Neuronal stem cell (in vitro differentiated cells): ENCODE results near the gene ADSL.

Experiments
- DNase-seq: peaks from one replicate; pipeline ENCODE4 v3.0.0-alpha.2; 2013; ENCODE audit warnings: low spot score
- H2AFZ ChIP-seq: one replicate; pipeline ENCODE4 v1.6.1; 2013; ENCODE audit warnings: mild to moderate bottlenecking, low read length, inconsistent platforms
- H2AK5ac ChIP-seq: 2 replicates; pipeline ENCODE4 v1.6.1; 2013; ENCODE audit warnings: low read depth, mild to moderate bottlenecking, inconsistent platforms, low read length, moderate library complexity, mixed read lengths
- H2BK120ac ChIP-seq: 2 replicates; pipeline ENCODE4 v1.6.1; 2013; ENCODE audit warnings: low read depth, mild to moderate bottlenecking, inconsistent platforms, low read length, moderate library complexity, mixed read lengths
- H2BK12ac ChIP-seq: one replicate; pipeline ENCODE4 v1.6.1; 2013; ENCODE audit warnings: low read length, inconsistent platforms
- H2BK15ac ChIP-seq: 2 replicates; pipeline ENCODE4 v1.6.1; 2013; ENCODE audit warnings: mild to moderate bottlenecking, low read length, inconsistent platforms, mixed read lengths
- H2BK5ac ChIP-seq: one replicate; pipeline ENCODE4 v1.6.1; 2013; ENCODE audit warnings: inconsistent platforms, mild to moderate bottlenecking, low read length, moderate library complexity
- H3K14ac ChIP-seq: one replicate; pipeline ENCODE4 v1.6.1; 2013; ENCODE audit warnings: low read length, inconsistent platforms
- H3K18ac ChIP-seq: 2 replicates; pipeline ENCODE4 v1.6.1; 2013; ENCODE audit warnings: low read length, inconsistent platforms
- H3K23ac ChIP-seq: 2 replicates; pipeline ENCODE4 v1.6.1; 2013; ENCODE audit warnings: low read depth, mild to moderate bottlenecking, mixed read lengths, low read length, inconsistent platforms; ENCODE audit not compliant: poor library complexity
- H3K27ac ChIP-seq: replicated peaks from 3 replicates; pipeline ENCODE4 v1.5.1; 2013; ENCODE audit warnings: low read length, inconsistent platforms
- H3K27me3 ChIP-seq, 3 experiments: 2 replicates each; pipeline ENCODE4 v1.6.1; 2013; ENCODE audit warnings: low read length in 3 of 3, mild to moderate bottlenecking in 2 of 3, inconsistent platforms in 1 of 3, low read depth in 1 of 3, mixed read lengths in 1 of 3, moderate library complexity in 1 of 3; ENCODE audit not compliant: control insufficient read depth in 3 of 3, insufficient read depth in 3 of 3
- H3K36me3 ChIP-seq, 2 donors: replicated peaks in 1 of 2; 2 replicates each; pipeline ENCODE4 v1.6.1; 2013; ENCODE audit warnings: low read length in 2 of 2; ENCODE audit not compliant: control insufficient read depth in 2 of 2, insufficient read depth in 2 of 2
- H3K4ac ChIP-seq: 2 replicates; pipeline ENCODE4 v1.6.1; 2013; ENCODE audit warnings: inconsistent platforms, mild to moderate bottlenecking, low read length, moderate library complexity
- H3K4me1 ChIP-seq, 2 donors: 1 replicate in 1 of 2; 2 replicates in 1 of 2; pipeline ENCODE4 v1.6.1; 2013; ENCODE audit warnings: low read length in 2 of 2, low read depth in 1 of 2; ENCODE audit not compliant: control insufficient read depth in 2 of 2, insufficient read depth in 1 of 2
- H3K4me2 ChIP-seq: one replicate; pipeline ENCODE4 v1.6.1; 2013; ENCODE audit warnings: mild to moderate bottlenecking, low read length, inconsistent platforms; ENCODE audit not compliant: insufficient read depth, poor library complexity, severe bottlenecking
- H3K4me3 ChIP-seq, 2 donors: 2 replicates each; pipeline ENCODE4 v1.5.1; 2013; ENCODE audit warnings: low read length in 2 of 2, mild to moderate bottlenecking in 2 of 2, inconsistent platforms in 1 of 2, moderate library complexity in 1 of 2
- H3K79me1 ChIP-seq: one replicate; pipeline ENCODE4 v1.6.1; 2013; ENCODE audit warnings: low read depth, mild to moderate bottlenecking, inconsistent platforms, low read length, moderate library complexity
- H3K9ac ChIP-seq: one replicate; pipeline ENCODE4 v1.6.1; 2013; ENCODE audit warnings: mild to moderate bottlenecking, low read depth, low read length, inconsistent platforms; ENCODE audit not compliant: poor library complexity
- H3K9me3 ChIP-seq, 2 donors: replicated peaks in 1 of 2; 2 replicates each; pipeline versions ENCODE3 to v1.6.1; 2013; ENCODE audit warnings: low read length in 2 of 2, mild to moderate bottlenecking in 2 of 2, inconsistent platforms in 1 of 2, low read depth in 1 of 2, mixed read lengths in 1 of 2, moderate library complexity in 1 of 2; ENCODE audit not compliant: control insufficient read depth in 2 of 2, insufficient read depth in 1 of 2
- H4K8ac ChIP-seq: one replicate; pipeline ENCODE4 v1.6.1; 2013; ENCODE audit warnings: low read depth, mild to moderate bottlenecking, inconsistent platforms, low read length, moderate library complexity
- H4K91ac ChIP-seq: one replicate; pipeline ENCODE4 v1.6.1; 2013; ENCODE audit warnings: low read length, low read depth, mild to moderate bottlenecking, inconsistent platforms; ENCODE audit not compliant: poor library complexity
- WGBS, 2 donors: extraction: QIAGEN DNeasy Blood & Tissue Kit; methylation state at CpG; one replicate each; pipeline ENCODE4 v1.1.7; 2013; ENCODE audit warnings: missing lambda C conversion rate in 2 of 2, mixed read lengths in 1 of 2; ENCODE audit not compliant: insufficient read length in 2 of 2, insufficient replicate concordance in 1 of 2; ENCODE audit errors: extremely low coverage in 2 of 2; 5-methylcytosine and 5-hydroxymethylcytosine counted together

Gene ADSL

DNA sequence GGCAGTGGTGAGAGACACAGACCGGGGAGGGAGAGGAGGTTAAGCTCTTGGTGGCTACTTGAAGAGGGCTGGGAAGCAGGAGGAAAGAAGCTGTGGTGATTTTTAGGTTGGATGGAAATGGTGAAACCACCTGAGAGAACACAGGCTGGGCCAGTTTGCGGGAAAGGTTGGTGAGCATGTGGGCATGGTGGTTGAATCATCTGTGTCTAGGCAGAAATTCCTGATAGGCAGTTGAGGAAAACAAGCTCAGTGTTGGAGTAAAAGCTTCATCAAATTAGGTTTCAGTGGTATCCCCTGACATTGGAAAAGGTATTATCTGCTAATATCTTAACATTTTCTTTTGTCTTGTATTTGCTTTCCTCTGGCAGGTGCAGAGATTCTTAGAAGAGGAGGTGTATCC, 19.8 kb downstream of the ADSL start:
- Histone ChIP-seq H2BK15ac (no peak overlapping the region), H3K4me1 (no peaks in the 10 kb centered on the region), H2AK5ac (no peak overlapping the region), H4K91ac (no peak overlapping the region), H3K27ac (no peak overlapping the region), H3K23ac (no peak overlapping the region), H3K4me2 (no peak overlapping the region), H3K27me3 (no peaks in the 10 kb centered on the region), H3K18ac (no peak overlapping the region), H2AFZ (no peak overlapping the region), H2BK5ac (no peak overlapping the region), H2BK120ac (no peak overlapping the region), H3K9ac (no peak overlapping the region), H3K4me3 (no peak overlapping the region), H3K4ac (no peak overlapping the region), H3K36me3 (peaks cover 45 to 85% of the 10 kb centered on the region in 2 donors), H3K79me1 (peaks cover 2% of the 10 kb centered on the region), H3K9me3 (peaks cover 0 to 3% of the 10 kb centered on the region in 2 donors), H2BK12ac (no peak overlapping the region), H4K8ac (no peak overlapping the region), H3K14ac (no peak overlapping the region)
- no CpG with 5 or more reads among the region's 2 CpGs for WGBS, 2 donors
- no peak for DNase-seq

DNA sequence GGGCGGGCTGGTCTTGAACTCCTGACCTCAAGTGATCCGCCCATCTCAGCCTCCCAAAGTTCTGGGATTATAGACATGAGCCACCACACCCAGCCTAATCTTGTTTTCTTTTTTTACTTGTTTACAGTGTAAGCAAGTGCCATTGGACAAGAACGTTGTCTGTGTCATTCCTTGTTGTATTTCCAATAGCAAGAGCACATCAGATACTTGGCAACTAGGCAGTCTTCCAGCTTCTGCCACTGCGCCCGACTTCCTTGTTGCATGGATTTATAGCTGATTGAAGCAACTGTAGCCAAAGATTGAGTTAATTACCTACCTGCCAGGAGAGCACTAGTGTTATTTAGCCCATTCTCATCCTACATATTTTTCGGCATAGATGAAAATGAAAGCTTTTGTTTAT, 21.0 kb downstream of the ADSL start:
- no peak overlapping the region for H3K4me2 ChIP-seq
- H3K9me3 ChIP-seq = peaks cover 0 to 3% of the 10 kb centered on the region in 2 donors
- no peak overlapping the region for H3K18ac ChIP-seq
- no peak overlapping the region for H4K8ac ChIP-seq
- H3K27me3 ChIP-seq = no peaks in the 10 kb centered on the region
- H3K4ac ChIP-seq = no peak overlapping the region
- H2AK5ac ChIP-seq = no peak overlapping the region
- H3K23ac ChIP-seq = no peak overlapping the region
- no peak overlapping the region for H2AFZ ChIP-seq
- DNase-seq = no peak
- H3K9ac ChIP-seq = no peak overlapping the region
- H3K14ac ChIP-seq = no peak overlapping the region
- peaks cover 2% of the 10 kb centered on the region for H3K79me1 ChIP-seq
- no peak overlapping the region for H2BK12ac ChIP-seq
- no peak overlapping the region for H2BK5ac ChIP-seq
- H3K27ac ChIP-seq = no peak overlapping the region
- no peaks in the 10 kb centered on the region for H3K4me1 ChIP-seq
- peaks cover 32 to 73% of the 10 kb centered on the region in 2 donors for H3K36me3 ChIP-seq
- no peak overlapping the region for H2BK15ac ChIP-seq
- H4K91ac ChIP-seq = no peak overlapping the region
- no CpG with 5 or more reads among the region's 6 CpGs for WGBS, 2 donors
- H2BK120ac ChIP-seq = no peak overlapping the region
- no peak overlapping the region for H3K4me3 ChIP-seq

GRCh38 chr22:40368016-40368415, 21.7 kb downstream of the ADSL start:
- Histone ChIP-seq H3K18ac (no peak overlapping the region), H3K4ac (no peak overlapping the region), H3K27me3 (no peaks in the 10 kb centered on the region), H4K8ac (no peak overlapping the region), H3K4me3 (no peak overlapping the region), H3K23ac (no peak overlapping the region), H3K9me3 (peaks cover 0 to 3% of the 10 kb centered on the region in 2 donors), H3K4me2 (no peak overlapping the region), H4K91ac (no peak overlapping the region), H3K36me3 (peaks cover 26 to 73% of the 10 kb centered on the region in 2 donors), H2AK5ac (no peak overlapping the region), H2BK5ac (no peak overlapping the region), H3K4me1 (no peaks in the 10 kb centered on the region), H3K79me1 (peaks cover 2% of the 10 kb centered on the region), H2BK120ac (no peak overlapping the region), H2BK15ac (no peak overlapping the region), H2AFZ (no peak overlapping the region), H2BK12ac (no peak overlapping the region), H3K9ac (no peak overlapping the region), H3K27ac (no peak overlapping the region), H3K14ac (no peak overlapping the region)
- no CpG with 5 or more reads among the region's 6 CpGs for WGBS, 2 donors
- no peak for DNase-seq

DNA sequence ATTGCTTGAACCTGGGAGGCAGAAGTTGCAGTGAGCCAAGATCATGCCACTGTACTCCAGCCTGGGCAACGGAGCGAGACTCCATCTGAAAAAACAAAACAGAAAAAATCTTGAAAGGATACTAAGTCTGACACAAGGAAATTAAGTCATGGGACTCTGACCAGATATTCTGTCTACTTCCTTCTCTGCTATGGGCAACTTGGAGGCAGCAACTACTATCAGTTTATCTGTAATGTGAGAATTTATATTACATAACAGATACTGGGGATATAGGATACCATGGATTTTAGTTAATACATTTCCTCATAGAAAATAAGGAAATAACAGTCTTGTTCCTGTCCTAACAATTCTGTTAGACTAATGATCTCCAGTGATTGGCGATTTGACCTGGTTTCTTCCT, 22.5 kb downstream of the ADSL start:
- DNase-seq = no peak

More for the DNA sequence above, 22.5 kb downstream of the ADSL start:
- H3K27me3 ChIP-seq = no peaks in the 10 kb centered on the region
- no peak overlapping the region for H3K27ac ChIP-seq
- H3K4me3 ChIP-seq = no peak overlapping the region
- H2BK15ac ChIP-seq = no peak overlapping the region
- H2BK120ac ChIP-seq = no peak overlapping the region
- no peak overlapping the region for H4K91ac ChIP-seq
- H3K23ac ChIP-seq = no peak overlapping the region
- no peak overlapping the region for H2BK12ac ChIP-seq
- H3K18ac ChIP-seq = no peak overlapping the region
- H3K14ac ChIP-seq = no peak overlapping the region
- H3K79me1 ChIP-seq = peaks cover 2% of the 10 kb centered on the region
- H3K9me3 ChIP-seq = peaks cover 0 to 3% of the 10 kb centered on the region in 2 donors
- no peaks in the 10 kb centered on the region for H3K4me1 ChIP-seq
- no peak overlapping the region for H3K4ac ChIP-seq
- peaks cover 25 to 71% of the 10 kb centered on the region in 2 donors for H3K36me3 ChIP-seq
- H2AK5ac ChIP-seq = no peak overlapping the region
- no peak overlapping the region for H2AFZ ChIP-seq
- H3K4me2 ChIP-seq = no peak overlapping the region
- H4K8ac ChIP-seq = no peak overlapping the region
- no CpG with 5 or more reads among the region's 3 CpGs for WGBS, 2 donors
- H3K9ac ChIP-seq = no peak overlapping the region
- no peak overlapping the region for H2BK5ac ChIP-seq
